ENCODE data around the gene SLC44A1.

The SLC44A1 gene

GRCh38 chr9:105449081-105449480, 204.6 kb downstream of the SLC44A1 start:
- H3K18ac ChIP-seq (ENCODE audit: low read length), result no peak overlapping the region
- H3K4ac ChIP-seq (ENCODE audit: low read length), result no peak overlapping the region
- H2AFZ ChIP-seq (ENCODE audit: low read length), result peak overlapping the region; percentile 94
- no peak overlapping the region for H2AK5ac ChIP-seq (ENCODE audit: low read depth, low read length)
- no peak overlapping the region for H3K27ac ChIP-seq (replicated peaks; ENCODE audit: low read length)
- peaks cover 0 to 5% of the 10 kb centered on the region in 2 donors for H3K36me3 ChIP-seq (replicated peaks in 1 of 2; ENCODE audit: control insufficient read depth in 2 of 2, insufficient read depth in 2 of 2, low read length in 2 of 2)
- H2BK12ac ChIP-seq (ENCODE audit: low read length), result no peak overlapping the region
- no peak overlapping the region for H4K8ac ChIP-seq (ENCODE audit: low read depth, low read length)
- no peak overlapping the region for H3K14ac ChIP-seq (ENCODE audit: low read length)
- WGBS, 2 donors (ENCODE audit: extremely low coverage in 2 of 2, insufficient read length in 2 of 2, insufficient replicate concordance in 1 of 2), result no CpG with 5 or more reads among the region's 2 CpGs
- no peak overlapping the region for H2BK15ac ChIP-seq (ENCODE audit: low read length)
- H3K9me3 ChIP-seq (replicated peaks in 1 of 2; ENCODE audit: control insufficient read depth in 2 of 2, insufficient read depth in 1 of 2, low read depth in 1 of 2, low read length in 2 of 2), result no peaks in the 10 kb centered on the region
- peaks cover 0 to 2% of the 10 kb centered on the region in 2 donors for H3K4me1 ChIP-seq (ENCODE audit: control insufficient read depth in 2 of 2, insufficient read depth in 1 of 2, low read depth in 1 of 2, low read length in 2 of 2)
- no peak overlapping the region for H2BK5ac ChIP-seq (ENCODE audit: low read length)
- no peak overlapping the region for H2BK120ac ChIP-seq (ENCODE audit: low read depth, low read length)
- no peak for DNase-seq (ENCODE audit: low spot score)
- H3K9ac ChIP-seq (ENCODE audit: low read depth, low read length, poor library complexity), result no peak overlapping the region
- no peak overlapping the region for H4K91ac ChIP-seq (ENCODE audit: low read depth, low read length, poor library complexity)
- no peak overlapping the region for H3K4me2 ChIP-seq (ENCODE audit: insufficient read depth, low read length, poor library complexity, severe bottlenecking)
- H3K27me3 ChIP-seq (ENCODE audit: control insufficient read depth in 3 of 3, insufficient read depth in 3 of 3, low read depth in 1 of 3, low read length in 3 of 3), result peaks cover 0 to 4% (median 0%) of the 10 kb centered on the region in 3 experiments
- peak overlapping the region in 1 of 2 donors; percentile 88 for H3K4me3 ChIP-seq (ENCODE audit: low read length in 2 of 2)
- no peak overlapping the region for H3K23ac ChIP-seq (ENCODE audit: low read depth, low read length, poor library complexity)
- H3K79me1 ChIP-seq (ENCODE audit: low read depth, low read length), result no peaks in the 10 kb centered on the region

GRCh38 chr9:105452185-105452584, 207.7 kb downstream of the SLC44A1 start:
- WGBS, 2 donors (ENCODE audit: extremely low coverage in 2 of 2, insufficient read length in 2 of 2, insufficient replicate concordance in 1 of 2), result no CpG with 5 or more reads among the region's 3 CpGs
- Histone ChIP-seq H3K79me1 (ENCODE audit: low read depth, low read length) (peaks cover 2% of the 10 kb centered on the region), H3K4me1 (ENCODE audit: control insufficient read depth in 2 of 2, insufficient read depth in 1 of 2, low read depth in 1 of 2, low read length in 2 of 2) (peaks cover 0 to 2% of the 10 kb centered on the region in 2 donors), H3K4me3 (ENCODE audit: low read length in 2 of 2) (no peak overlapping the region), H3K27ac (replicated peaks; ENCODE audit: low read length) (no peak overlapping the region), H3K23ac (ENCODE audit: low read depth, low read length, poor library complexity) (no peak overlapping the region), H2BK5ac (ENCODE audit: low read length) (no peak overlapping the region), H4K8ac (ENCODE audit: low read depth, low read length) (no peak overlapping the region), H3K9me3 (replicated peaks in 1 of 2; ENCODE audit: control insufficient read depth in 2 of 2, insufficient read depth in 1 of 2, low read depth in 1 of 2, low read length in 2 of 2) (peaks cover 0 to 3% of the 10 kb centered on the region in 2 donors), H3K4me2 (ENCODE audit: insufficient read depth, low read length, poor library complexity, severe bottlenecking) (no peak overlapping the region), H3K9ac (ENCODE audit: low read depth, low read length, poor library complexity) (no peak overlapping the region), H3K18ac (ENCODE audit: low read length) (no peak overlapping the region), H2BK12ac (ENCODE audit: low read length) (no peak overlapping the region), H2BK15ac (ENCODE audit: low read length) (no peak overlapping the region), H3K27me3 (ENCODE audit: control insufficient read depth in 3 of 3, insufficient read depth in 3 of 3, low read depth in 1 of 3, low read length in 3 of 3) (no peaks in the 10 kb centered on the region), H3K14ac (ENCODE audit: low read length) (no peak overlapping the region), H2AFZ (ENCODE audit: low read length) (no peak overlapping the region), H3K36me3 (replicated peaks in 1 of 2; ENCODE audit: control insufficient read depth in 2 of 2, insufficient read depth in 2 of 2, low read length in 2 of 2) (peaks cover 0 to 13% of the 10 kb centered on the region in 2 donors), H3K4ac (ENCODE audit: low read length) (no peak overlapping the region), H4K91ac (ENCODE audit: low read depth, low read length, poor library complexity) (no peak overlapping the region), H2BK120ac (ENCODE audit: low read depth, low read length) (no peak overlapping the region), H2AK5ac (ENCODE audit: low read depth, low read length) (no peak overlapping the region)
- no peak for DNase-seq (ENCODE audit: low spot score)

DNA sequence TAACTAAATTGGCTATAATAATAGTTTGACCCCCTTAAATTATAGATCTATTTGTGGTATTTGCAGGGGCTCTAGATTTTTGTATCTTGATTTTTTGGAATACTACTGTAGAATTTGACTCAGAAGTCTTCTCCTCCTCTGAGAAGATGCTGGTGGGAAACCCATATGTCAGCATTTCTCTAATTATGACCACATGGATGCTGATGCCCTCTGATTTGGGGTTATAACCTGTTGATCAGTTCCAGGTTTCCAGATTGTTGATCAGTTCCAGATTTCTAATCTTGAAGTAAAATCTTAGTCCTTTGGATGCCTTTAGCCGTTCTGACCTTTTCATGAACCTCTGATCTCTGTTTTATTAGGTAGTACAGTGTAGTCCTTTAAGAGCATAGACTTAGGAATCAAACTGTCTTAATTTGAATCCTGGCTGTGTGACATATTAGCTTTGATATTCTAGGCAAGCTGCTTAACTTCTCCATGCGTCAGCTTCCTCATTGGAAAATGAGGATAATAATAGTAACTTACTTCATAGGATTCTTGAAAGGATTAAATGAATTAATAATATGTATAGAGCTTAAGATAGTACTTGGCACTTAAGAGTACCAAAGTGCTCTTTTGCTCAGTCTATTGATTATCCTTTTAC, 211.5 kb downstream of the SLC44A1 start:
- no peak for DNase-seq (ENCODE audit: low spot score)

GRCh38 chr9:105457560-105458294, 213.3 kb downstream of the SLC44A1 start:
- H3K9ac ChIP-seq (ENCODE audit: low read depth, low read length, poor library complexity), result peak overlapping the region; percentile 88
- H2BK12ac ChIP-seq (ENCODE audit: low read length), result no peak overlapping the region
- no peak overlapping the region for H2AFZ ChIP-seq (ENCODE audit: low read length)

More for the DNA sequence above, 211.5 kb downstream of the SLC44A1 start:
- no peak overlapping the region for H3K4me3 ChIP-seq (ENCODE audit: low read length in 2 of 2)
- no peak overlapping the region for H3K18ac ChIP-seq (ENCODE audit: low read length)
- no peak overlapping the region for H2BK12ac ChIP-seq (ENCODE audit: low read length)
- H2BK120ac ChIP-seq (ENCODE audit: low read depth, low read length), result no peak overlapping the region
- no peak overlapping the region for H3K23ac ChIP-seq (ENCODE audit: low read depth, low read length, poor library complexity)
- peaks cover 0 to 25% of the 10 kb centered on the region in 2 donors for H3K36me3 ChIP-seq (replicated peaks in 1 of 2; ENCODE audit: control insufficient read depth in 2 of 2, insufficient read depth in 2 of 2, low read length in 2 of 2)
- no peak overlapping the region for H4K91ac ChIP-seq (ENCODE audit: low read depth, low read length, poor library complexity)
- peaks cover 5 to 17% of the 10 kb centered on the region in 2 donors for H3K9me3 ChIP-seq (replicated peaks in 1 of 2; ENCODE audit: control insufficient read depth in 2 of 2, insufficient read depth in 1 of 2, low read depth in 1 of 2, low read length in 2 of 2)
- WGBS, 2 donors (ENCODE audit: extremely low coverage in 2 of 2, insufficient read length in 2 of 2, insufficient replicate concordance in 1 of 2), result no CpG with 5 or more reads among the region's 2 CpGs
- H3K27me3 ChIP-seq (ENCODE audit: control insufficient read depth in 3 of 3, insufficient read depth in 3 of 3, low read depth in 1 of 3, low read length in 3 of 3), result no peaks in the 10 kb centered on the region
- no peak overlapping the region for H3K14ac ChIP-seq (ENCODE audit: low read length)
- no peak overlapping the region for H2AK5ac ChIP-seq (ENCODE audit: low read depth, low read length)
- no peak overlapping the region for H4K8ac ChIP-seq (ENCODE audit: low read depth, low read length)
- H3K9ac ChIP-seq (ENCODE audit: low read depth, low read length, poor library complexity), result no peak overlapping the region
- H2BK15ac ChIP-seq (ENCODE audit: low read length), result no peak overlapping the region
- no peak overlapping the region for H2AFZ ChIP-seq (ENCODE audit: low read length)
- H3K4ac ChIP-seq (ENCODE audit: low read length), result no peak overlapping the region
- no peaks in the 10 kb centered on the region for H3K4me1 ChIP-seq (ENCODE audit: control insufficient read depth in 2 of 2, insufficient read depth in 1 of 2, low read depth in 1 of 2, low read length in 2 of 2)
- no peak overlapping the region for H3K4me2 ChIP-seq (ENCODE audit: insufficient read depth, low read length, poor library complexity, severe bottlenecking)
- H3K79me1 ChIP-seq (ENCODE audit: low read depth, low read length), result peaks cover 12% of the 10 kb centered on the region
- no peak overlapping the region for H2BK5ac ChIP-seq (ENCODE audit: low read length)
- H3K27ac ChIP-seq (replicated peaks; ENCODE audit: low read length), result no peak overlapping the region

More at GRCh38 chr9:105457560-105458294, 213.3 kb downstream of the SLC44A1 start:
- H3K27ac ChIP-seq (replicated peaks; ENCODE audit: low read length), result no peak overlapping the region
- no peak overlapping the region for H4K8ac ChIP-seq (ENCODE audit: low read depth, low read length)
- no peaks in the 10 kb centered on the region for H3K27me3 ChIP-seq (ENCODE audit: control insufficient read depth in 3 of 3, insufficient read depth in 3 of 3, low read depth in 1 of 3, low read length in 3 of 3)
- no peak overlapping the region for H2BK120ac ChIP-seq (ENCODE audit: low read depth, low read length)
- H4K91ac ChIP-seq (ENCODE audit: low read depth, low read length, poor library complexity), result no peak overlapping the region
- peaks cover 12% of the 10 kb centered on the region for H3K79me1 ChIP-seq (ENCODE audit: low read depth, low read length)
- H3K4me1 ChIP-seq (ENCODE audit: control insufficient read depth in 2 of 2, insufficient read depth in 1 of 2, low read depth in 1 of 2, low read length in 2 of 2), result no peaks in the 10 kb centered on the region
- H3K9me3 ChIP-seq (replicated peaks in 1 of 2; ENCODE audit: control insufficient read depth in 2 of 2, insufficient read depth in 1 of 2, low read depth in 1 of 2, low read length in 2 of 2), result peaks cover 5 to 17% of the 10 kb centered on the region in 2 donors
- no peak overlapping the region for H2BK5ac ChIP-seq (ENCODE audit: low read length)
- no peak overlapping the region for H3K14ac ChIP-seq (ENCODE audit: low read length)
- no peak overlapping the region for H3K4me2 ChIP-seq (ENCODE audit: insufficient read depth, low read length, poor library complexity, severe bottlenecking)
- no CpG with 5 or more reads among the region's 15 CpGs for WGBS, 2 donors (ENCODE audit: extremely low coverage in 2 of 2, insufficient read length in 2 of 2, insufficient replicate concordance in 1 of 2)
- no peak for DNase-seq (ENCODE audit: low spot score)
- no peak overlapping the region for H2AK5ac ChIP-seq (ENCODE audit: low read depth, low read length)
- H2BK15ac ChIP-seq (ENCODE audit: low read length), result no peak overlapping the region
- H3K18ac ChIP-seq (ENCODE audit: low read length), result peak overlapping the region; percentile 53
- H3K36me3 ChIP-seq (replicated peaks in 1 of 2; ENCODE audit: control insufficient read depth in 2 of 2, insufficient read depth in 2 of 2, low read length in 2 of 2), result peaks cover 0 to 26% of the 10 kb centered on the region in 2 donors
- H3K23ac ChIP-seq (ENCODE audit: low read depth, low read length, poor library complexity), result peak overlapping the region; percentile 9
- no peak overlapping the region for H3K4ac ChIP-seq (ENCODE audit: low read length)
- peak overlapping the region in 1 of 2 donors; percentile 22 for H3K4me3 ChIP-seq (ENCODE audit: low read length in 2 of 2)
